Adrenal gland (tissue), 5 donors: ENCODE measurements around the gene KLHL11.

Experiments
- POLR2A ChIP-seq, 2 donors: fragments of 450-650 bp; IDR thresholded peaks; one replicate each; pipeline ENCODE4 v1.6.1; 2017; ENCODE audit warnings: antibody characterized with exemption in 2 of 2, mild to moderate bottlenecking in 2 of 2, moderate library complexity in 1 of 2
- TF ChIP-seq, protein P1 (sequence below), 6 experiments: fragments of 450-650 bp in 4 of 6; fragments of 200-600 bp in 2 of 6; sonication (generic) in 1 of 6; IDR thresholded peaks; 1 replicate in 5 of 6; 2 replicates in 1 of 6; pipeline versions ENCODE4 v1.5.1 to v1.8.0; 2016 to 2021; ENCODE audit warnings: antibody characterized with exemption in 6 of 6, mild to moderate bottlenecking in 2 of 6, moderate library complexity in 1 of 6
- donor health status: DM: no; HTN: no; CAD: no.

DNA sequence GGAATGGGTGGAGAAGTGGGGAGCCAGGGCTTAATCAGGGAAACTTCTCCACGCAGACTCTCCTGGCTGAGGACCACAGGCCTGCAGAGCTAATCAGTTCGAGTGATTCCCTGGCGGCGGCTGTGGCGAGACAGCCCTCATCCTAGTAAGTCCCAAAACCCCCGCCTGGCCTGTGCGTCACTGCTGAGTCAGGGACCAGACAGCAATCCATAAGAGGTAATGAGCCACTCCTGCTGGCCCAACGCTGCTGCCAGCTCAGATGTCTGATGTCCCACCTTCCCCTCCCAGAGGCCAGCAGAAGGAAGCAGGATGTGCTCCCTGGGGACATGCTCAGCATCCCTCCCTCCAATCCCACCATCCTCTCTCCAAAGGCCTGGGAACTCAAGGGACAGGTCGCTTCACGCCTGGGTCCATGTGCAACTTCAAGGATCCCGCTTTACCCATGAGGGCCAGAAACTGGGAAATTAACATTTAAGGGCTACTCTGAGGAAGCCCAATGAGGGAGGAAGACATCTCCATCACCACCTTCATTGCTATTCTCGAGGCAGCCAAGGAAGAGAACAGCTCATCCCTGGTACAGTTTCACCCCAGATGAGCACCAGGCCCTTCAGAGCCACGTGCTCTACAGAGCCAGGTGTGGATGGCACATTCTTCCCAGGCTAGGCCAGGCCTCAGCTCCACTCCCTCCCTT, 45.6 kb upstream of the KLHL11 start:
- TF ChIP-seq, protein P1, sequence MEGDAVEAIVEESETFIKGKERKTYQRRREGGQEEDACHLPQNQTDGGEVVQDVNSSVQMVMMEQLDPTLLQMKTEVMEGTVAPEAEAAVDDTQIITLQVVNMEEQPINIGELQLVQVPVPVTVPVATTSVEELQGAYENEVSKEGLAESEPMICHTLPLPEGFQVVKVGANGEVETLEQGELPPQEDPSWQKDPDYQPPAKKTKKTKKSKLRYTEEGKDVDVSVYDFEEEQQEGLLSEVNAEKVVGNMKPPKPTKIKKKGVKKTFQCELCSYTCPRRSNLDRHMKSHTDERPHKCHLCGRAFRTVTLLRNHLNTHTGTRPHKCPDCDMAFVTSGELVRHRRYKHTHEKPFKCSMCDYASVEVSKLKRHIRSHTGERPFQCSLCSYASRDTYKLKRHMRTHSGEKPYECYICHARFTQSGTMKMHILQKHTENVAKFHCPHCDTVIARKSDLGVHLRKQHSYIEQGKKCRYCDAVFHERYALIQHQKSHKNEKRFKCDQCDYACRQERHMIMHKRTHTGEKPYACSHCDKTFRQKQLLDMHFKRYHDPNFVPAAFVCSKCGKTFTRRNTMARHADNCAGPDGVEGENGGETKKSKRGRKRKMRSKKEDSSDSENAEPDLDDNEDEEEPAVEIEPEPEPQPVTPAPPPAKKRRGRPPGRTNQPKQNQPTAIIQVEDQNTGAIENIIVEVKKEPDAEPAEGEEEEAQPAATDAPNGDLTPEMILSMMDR (IDR thresholded peaks at IDR 0.05), result no peak
- TF ChIP-seq POLR2A (IDR thresholded peaks at IDR 0.05), result no peak
